ENCODE data around the gene CHRNA4.

- TF ChIP-seq, protein P1, sequence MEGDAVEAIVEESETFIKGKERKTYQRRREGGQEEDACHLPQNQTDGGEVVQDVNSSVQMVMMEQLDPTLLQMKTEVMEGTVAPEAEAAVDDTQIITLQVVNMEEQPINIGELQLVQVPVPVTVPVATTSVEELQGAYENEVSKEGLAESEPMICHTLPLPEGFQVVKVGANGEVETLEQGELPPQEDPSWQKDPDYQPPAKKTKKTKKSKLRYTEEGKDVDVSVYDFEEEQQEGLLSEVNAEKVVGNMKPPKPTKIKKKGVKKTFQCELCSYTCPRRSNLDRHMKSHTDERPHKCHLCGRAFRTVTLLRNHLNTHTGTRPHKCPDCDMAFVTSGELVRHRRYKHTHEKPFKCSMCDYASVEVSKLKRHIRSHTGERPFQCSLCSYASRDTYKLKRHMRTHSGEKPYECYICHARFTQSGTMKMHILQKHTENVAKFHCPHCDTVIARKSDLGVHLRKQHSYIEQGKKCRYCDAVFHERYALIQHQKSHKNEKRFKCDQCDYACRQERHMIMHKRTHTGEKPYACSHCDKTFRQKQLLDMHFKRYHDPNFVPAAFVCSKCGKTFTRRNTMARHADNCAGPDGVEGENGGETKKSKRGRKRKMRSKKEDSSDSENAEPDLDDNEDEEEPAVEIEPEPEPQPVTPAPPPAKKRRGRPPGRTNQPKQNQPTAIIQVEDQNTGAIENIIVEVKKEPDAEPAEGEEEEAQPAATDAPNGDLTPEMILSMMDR (IDR thresholded peaks at IDR 0.05): no peak
- TF ChIP-seq, protein P2, sequence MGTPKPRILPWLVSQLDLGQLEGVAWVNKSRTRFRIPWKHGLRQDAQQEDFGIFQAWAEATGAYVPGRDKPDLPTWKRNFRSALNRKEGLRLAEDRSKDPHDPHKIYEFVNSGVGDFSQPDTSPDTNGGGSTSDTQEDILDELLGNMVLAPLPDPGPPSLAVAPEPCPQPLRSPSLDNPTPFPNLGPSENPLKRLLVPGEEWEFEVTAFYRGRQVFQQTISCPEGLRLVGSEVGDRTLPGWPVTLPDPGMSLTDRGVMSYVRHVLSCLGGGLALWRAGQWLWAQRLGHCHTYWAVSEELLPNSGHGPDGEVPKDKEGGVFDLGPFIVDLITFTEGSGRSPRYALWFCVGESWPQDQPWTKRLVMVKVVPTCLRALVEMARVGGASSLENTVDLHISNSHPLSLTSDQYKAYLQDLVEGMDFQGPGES (IDR thresholded peaks at IDR 0.05; ENCODE audit: low read depth, low read length): no peak
- TF ChIP-seq, protein P3, sequence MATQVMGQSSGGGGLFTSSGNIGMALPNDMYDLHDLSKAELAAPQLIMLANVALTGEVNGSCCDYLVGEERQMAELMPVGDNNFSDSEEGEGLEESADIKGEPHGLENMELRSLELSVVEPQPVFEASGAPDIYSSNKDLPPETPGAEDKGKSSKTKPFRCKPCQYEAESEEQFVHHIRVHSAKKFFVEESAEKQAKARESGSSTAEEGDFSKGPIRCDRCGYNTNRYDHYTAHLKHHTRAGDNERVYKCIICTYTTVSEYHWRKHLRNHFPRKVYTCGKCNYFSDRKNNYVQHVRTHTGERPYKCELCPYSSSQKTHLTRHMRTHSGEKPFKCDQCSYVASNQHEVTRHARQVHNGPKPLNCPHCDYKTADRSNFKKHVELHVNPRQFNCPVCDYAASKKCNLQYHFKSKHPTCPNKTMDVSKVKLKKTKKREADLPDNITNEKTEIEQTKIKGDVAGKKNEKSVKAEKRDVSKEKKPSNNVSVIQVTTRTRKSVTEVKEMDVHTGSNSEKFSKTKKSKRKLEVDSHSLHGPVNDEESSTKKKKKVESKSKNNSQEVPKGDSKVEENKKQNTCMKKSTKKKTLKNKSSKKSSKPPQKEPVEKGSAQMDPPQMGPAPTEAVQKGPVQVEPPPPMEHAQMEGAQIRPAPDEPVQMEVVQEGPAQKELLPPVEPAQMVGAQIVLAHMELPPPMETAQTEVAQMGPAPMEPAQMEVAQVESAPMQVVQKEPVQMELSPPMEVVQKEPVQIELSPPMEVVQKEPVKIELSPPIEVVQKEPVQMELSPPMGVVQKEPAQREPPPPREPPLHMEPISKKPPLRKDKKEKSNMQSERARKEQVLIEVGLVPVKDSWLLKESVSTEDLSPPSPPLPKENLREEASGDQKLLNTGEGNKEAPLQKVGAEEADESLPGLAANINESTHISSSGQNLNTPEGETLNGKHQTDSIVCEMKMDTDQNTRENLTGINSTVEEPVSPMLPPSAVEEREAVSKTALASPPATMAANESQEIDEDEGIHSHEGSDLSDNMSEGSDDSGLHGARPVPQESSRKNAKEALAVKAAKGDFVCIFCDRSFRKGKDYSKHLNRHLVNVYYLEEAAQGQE (IDR thresholded peaks at IDR 0.05; ENCODE audit: low read depth, low read length): no peak
- TF ChIP-seq YY1 (IDR thresholded peaks at IDR 0.05; ENCODE audit: low read depth) (no peak), EZH2phosphoT487 (IDR thresholded peaks at IDR 0.05; ENCODE audit: borderline replicate concordance, low read depth) (no peak), MXI1 (IDR thresholded peaks at IDR 0.05; ENCODE audit: low read depth, low read length) (no peak), SMC3 (IDR thresholded peaks at IDR 0.05; ENCODE audit: low read depth, low read length) (no peak)
- TF ChIP-seq, protein P4, sequence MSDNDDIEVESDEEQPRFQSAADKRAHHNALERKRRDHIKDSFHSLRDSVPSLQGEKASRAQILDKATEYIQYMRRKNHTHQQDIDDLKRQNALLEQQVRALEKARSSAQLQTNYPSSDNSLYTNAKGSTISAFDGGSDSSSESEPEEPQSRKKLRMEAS (IDR thresholded peaks at IDR 0.05; ENCODE audit: low read depth): no peak
These were observed 41.7 kb downstream of the CHRNA4 start for GRCh38 chr20:63319164-63320040.

Data from SK-N-SH (cell line).